GM21526 (cell line): ENCODE data around the gene MBLAC1.

Source experiments
- ATAC-seq: cut with Tn5 transposase; IDR thresholded peaks from one replicate; pipeline ENCODE4 v1.9.1; 2021; ENCODE audit warnings: moderate library complexity; ENCODE audit not compliant: unreplicated experiment, low FRiP score

The MBLAC1 gene

GRCh38 chr7:100148559-100149328, 22.0 kb downstream of the MBLAC1 start, which contains the start of gene LAMTOR4:
Gene LAMTOR4 (plus strand): TSS chr7:100148918. CDS start chr7:100148973, 55 bp downstream.
- peak; percentile 96 for ATAC-seq

DNA sequence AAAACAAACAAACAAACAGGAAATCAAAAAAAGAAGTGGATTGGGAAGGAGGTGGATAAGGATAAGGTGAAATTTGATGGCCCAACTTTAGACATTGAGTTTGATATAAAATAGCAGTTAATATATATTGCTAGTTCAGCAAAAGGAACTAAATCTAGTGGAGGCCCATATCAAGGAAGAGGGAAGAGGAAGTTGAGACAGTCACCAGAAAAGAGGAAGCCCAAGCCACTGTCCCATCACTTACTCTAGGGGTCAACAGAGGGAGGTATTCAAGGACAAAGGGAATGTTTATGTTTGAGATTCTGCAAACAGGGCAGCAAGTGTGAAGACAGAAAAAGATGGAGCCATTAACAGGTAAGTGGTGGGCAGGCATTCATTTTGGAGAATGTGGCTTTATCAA, 25.6 kb downstream of the MBLAC1 start:
- ATAC-seq: no peak

DNA sequence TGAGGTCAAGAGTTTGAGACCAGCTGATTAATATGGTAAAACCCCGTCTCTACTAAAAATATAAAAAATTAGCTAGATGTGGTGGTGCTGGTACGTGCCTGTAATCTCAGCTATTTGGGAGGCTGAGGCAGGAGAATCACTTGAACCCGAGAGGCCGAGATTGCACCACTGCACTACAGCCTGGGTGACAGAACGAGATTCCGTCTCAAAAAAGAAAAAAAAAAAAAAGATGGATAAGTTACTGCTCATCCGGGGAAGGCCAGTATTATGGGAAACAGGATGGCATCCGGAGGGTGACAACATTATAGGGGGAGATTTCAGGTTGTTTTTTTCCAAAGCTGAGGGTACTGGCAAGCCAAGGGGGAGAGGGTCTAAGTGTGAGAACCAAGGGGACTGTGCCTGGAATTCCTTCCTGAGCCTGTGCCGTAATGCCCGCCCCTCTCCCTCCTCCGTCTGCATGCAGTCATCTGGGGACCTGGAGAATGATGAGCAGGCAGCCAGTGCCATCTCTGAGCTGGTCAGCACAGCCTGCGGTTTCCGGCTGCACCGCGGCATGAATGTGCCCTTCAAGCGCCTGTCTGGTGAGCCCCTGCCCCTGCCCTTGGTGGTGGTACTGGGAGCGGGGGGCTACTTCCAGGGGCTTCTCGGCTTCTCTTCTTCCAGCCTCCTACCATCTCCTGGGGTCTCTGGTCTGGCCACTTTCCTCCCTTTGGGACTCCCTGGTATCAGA, 26.3 kb downstream of the MBLAC1 start:
- no peak for ATAC-seq

DNA sequence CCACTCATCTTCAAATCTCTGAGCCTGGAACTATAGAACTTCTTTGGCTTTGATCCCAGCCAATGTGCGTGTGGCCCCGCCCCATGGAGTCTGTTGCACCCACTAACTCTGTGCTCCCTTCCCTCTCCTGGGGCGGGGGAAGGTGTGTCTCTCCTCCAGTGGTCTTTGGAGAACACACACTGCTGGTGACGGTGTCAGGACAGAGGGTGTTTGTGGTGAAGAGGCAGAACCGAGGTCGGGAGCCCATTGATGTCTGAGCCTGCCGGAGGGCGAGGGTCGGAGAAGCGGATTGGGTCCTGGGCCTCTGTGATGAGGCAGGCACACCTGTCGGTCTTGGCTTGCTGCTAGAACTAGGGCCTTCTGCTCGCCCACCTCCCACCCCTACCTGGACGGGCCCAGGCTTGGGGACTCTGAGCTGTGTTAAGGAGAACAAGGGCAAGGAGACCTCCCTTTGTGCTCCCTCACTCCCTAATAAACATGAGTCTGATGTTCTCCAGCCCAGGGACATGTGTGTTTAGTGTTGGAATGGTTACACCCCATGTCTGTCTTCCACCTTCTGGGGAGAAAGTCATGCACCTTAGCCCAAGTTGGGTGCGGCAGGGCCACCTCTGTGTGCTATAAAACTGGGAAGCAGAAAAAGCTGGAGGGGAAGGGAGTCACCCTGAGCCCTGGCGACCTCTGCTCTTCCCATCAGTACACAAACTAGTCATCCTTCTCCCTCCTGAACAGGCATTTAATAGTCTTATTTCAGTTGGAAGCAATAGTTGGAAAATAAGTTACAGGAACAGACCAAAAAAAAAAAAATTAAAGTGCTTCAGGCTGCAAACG, 27.2 kb downstream of the MBLAC1 start:
- ATAC-seq: no peak

DNA sequence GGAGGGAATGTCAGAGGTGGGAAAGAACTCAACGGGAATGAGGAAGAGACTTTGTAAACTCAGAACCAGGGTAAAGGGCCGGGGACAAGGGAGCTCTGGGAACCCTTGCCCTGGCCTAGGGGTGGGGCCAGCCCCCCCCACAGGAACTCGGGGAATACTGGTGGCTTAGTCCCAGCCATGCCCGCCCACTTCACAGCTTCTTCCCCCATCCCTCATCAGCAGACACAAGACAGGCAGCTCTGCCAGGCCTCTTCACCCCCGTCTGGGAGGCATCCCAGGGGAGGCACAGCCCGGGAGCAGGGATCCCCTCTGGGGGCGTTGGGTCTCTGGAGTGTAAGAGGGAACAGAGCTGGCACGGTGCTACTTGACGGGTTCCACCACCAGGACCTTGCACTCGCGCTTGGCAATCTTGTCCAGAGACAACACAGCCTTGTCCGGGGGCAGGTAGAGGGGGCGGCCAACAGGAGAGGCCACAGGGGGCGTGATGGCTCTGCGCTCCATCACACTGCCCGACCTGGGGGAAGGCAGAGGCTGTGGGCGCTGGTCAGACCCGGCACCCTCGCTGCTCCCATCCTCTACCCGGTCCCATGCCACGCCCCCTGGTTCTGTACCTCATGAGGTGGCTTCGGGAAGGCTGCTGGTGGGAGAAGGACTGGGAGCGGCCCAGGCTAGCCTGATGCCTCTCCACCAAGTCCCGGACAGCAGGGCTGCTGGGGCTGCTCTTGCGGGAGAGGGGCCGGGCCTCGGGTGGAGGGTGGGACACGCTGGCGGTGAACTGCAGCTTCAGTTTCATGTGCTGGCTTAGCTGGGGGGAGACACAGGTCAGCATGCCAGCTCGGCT, 28.1 kb downstream of the MBLAC1 start:
- no peak for ATAC-seq

DNA sequence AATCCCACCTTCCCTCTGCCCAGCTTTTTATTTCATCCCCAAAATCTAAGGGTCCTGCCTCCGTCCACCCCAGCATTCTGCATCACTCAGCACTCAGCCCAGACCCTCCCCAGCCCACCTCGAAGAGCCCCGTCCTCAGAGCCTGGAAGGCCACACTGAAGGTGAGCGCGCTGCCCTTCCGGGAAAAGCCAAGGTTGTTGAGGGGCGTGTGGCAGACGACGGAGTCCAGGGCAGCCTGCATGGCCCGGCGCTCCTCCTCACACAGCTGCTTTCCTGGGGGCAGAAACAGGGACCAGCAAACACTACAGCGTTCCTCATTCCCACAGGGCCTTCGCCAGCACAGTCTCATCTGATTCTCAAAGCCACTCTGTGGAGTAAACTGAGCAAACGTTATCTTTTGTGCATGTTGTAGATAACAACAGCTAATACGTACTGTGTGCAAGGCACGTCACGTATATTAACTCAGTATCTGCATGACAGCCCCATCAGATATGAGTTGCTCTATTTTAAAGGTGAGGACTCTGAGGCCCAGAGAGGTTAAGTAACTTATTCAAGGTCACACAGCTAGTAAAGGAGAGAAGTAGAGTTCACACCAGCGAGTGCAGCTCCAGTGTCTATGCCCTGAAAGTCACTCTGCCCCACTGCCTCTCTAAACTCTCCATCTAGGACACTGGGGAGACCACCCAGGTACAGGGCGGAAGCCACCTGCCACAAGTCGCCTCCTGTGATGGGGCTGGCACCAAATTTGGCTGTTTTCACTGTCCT, 29.0 kb downstream of the MBLAC1 start:
- ATAC-seq: no peak

DNA sequence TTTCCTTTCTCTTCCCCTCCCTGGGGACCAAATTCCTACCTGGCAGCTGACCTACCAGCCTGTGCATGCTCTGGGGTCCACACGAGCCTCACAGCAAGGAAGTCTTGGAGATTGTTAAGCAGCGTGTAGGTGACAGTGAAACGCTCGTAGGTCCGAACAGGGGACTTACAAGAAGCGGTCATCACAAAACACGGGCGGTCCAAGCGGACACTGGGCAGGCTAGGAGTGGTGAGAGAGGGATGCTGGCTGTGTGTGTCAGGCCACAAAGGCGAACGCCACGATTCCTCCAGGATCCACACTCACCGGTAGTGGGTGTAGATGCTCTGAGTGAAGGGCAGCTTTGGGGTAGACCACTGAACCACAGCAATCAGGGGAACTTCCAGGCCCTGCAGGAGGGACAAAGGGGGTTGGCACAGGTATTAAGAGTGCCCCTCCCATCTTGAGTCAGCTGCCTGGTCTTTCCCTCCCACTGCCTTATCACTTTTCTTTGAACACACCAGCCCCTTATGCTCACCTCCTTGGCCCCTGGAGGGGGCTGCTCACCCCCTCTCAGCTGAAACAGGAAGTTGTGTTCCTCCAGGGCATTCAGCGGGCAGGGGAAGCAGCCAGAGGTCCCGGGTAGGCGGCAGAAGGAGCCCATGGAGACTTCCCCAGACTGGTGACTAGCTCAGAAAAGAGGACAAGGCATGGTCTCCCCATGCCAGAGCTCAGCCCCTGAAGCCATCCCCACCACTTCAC, 29.7 kb downstream of the MBLAC1 start:
- ATAC-seq: no peak

DNA sequence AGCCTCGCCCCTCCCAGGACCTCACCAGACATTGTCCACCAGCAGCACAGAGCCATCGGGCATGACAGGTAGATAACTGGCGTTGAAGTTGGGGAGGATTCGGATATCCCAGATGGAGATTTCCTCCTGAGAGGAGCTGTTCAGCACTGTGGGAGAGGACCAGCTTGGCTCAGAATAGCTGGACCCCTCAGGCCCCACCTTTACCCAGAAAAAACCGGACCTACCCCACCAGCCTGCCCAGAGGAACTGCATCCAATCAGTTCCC, 30.2 kb downstream of the MBLAC1 start:
- ATAC-seq: no peak

DNA sequence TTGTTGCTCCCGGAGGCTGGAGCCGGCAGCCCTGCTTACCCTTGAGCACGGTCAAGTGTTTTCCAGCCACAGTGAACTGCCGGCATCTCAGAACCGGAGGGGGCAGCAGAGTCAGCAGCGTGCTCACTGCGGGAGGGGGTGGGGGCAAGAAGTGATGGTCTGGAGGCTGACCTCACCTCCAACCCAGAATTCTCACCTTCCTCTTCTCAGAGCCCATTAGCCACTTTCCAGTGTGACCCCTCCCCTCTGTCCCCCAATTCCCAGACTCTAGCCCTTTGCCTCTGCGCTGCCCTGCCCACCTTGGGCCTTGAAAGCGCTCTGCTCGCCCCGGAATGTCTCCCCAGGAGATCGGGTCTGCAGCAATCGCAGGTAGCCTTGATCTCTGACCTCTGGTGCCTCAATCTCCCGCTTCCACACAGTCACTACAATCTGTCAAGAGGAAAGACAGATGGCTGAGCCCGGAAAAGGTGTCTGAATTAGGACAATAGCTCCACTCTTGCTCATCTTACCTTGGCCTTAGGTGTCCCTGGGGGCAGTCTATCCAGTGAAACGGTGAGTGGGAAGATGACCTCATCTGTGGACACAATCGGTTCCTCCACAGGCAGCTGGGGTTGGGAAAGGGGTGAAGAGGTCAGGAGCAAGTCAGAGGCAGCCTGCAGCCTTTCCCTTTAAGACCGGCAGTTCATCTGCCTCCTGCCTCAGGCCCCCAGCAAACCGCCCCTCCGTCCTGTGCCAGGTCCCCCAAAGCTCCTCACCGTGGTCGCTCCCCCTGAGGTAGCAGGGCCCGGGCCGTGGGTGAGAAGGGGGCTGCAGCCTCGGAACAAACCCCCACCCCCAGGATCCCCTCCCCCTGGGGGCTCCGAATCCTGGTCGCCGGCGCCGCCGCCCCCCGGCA, 30.8 kb downstream of the MBLAC1 start:
- ATAC-seq: no peak

DNA sequence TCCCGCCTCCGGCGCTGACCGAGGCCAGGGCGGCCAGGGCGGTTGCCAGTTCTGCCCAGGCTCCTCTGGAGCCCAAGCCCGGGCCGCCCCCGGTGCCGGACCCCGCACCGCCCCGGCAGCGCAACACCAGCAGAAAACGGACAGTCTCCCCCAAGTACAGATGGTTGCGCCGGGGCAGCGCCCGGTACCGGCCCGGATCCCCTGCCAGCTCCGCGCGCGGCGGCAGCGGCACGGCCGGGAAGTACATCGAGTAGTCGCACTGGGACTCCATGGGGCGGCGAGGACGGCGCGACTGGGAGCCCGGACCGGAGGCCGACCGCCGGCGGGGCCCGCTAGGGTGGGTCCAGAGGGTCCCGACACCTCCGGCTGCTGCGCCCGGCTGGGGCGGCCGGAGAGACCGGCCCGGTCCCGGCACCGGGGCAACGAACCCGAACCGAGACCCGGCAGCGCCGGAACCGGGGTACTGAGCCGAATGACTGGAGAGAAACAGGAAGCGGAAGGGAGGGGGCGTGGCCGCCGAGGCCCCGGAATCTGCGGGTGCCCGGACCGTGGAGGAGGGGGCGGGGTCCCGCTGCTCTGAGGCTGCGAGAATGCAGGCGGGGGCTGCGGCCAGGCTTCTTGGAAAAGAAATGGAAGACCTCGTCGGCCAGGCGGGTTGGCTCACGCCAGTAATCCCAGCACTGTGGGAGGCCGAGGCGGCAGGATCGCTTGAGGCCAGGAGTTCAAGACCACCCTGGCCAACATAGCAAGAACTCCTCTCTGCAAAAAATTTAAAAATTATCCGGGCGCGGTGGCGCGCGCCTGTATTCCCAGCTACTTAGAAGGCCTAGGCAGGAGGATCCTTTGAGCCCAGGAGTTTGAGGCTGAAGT, 31.7 kb downstream of the MBLAC1 start, which contains the start of gene TRAPPC14:
Gene TRAPPC14, minus strand, starts transcription at position 495 of the 870 bp plus-strand sequence. Its CDS starts 224 bp downstream, at position 271.
- no peak for ATAC-seq

DNA sequence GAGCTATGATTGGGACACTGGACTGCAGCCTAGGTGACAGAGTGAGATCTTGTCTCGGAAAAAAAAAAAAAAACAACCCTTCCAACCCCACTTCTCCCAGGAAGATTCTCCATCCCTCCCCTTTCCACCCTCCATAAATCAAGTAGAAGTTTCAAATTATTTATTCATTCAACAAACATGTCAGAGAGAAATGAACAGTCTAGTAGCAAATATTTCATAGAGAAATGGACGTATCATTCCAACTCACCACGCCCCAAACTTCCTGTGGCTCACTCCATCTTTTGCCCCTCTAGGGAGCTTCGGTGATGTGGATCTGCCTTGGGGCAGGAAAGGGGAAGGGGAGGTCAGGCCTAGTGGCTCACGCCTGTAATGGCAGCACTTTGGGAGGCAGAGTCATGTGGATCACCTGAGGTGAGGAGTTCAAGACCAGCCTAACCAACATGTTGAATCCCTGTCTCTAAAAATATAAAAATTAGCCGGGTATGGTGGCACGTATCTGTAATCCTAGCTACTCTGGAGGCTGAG, 32.4 kb downstream of the MBLAC1 start:
- no peak for ATAC-seq

DNA sequence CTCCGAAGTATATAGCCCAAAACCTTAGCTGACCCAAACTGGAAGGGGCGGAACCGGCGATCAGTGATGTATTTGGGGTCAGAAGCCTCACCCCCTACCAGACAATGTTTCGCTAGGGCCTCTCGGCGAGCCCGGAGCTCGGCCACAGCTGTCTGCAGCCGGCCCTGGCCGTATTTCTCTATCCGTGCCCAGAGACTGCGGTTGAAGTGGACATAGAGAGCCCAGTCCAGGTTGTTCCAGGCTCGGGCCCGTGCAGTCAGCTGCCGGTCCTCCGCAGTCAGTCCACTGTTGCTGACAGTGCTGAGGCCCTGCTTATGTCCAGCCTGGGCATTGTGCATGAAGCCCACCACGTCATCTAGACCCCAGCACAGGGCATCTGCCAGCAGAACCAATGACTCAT, 33.3 kb downstream of the MBLAC1 start:
- no peak for ATAC-seq

GRCh38 chr7:100163006-100163531, 36.3 kb downstream of the MBLAC1 start:
- ATAC-seq: no peak

DNA sequence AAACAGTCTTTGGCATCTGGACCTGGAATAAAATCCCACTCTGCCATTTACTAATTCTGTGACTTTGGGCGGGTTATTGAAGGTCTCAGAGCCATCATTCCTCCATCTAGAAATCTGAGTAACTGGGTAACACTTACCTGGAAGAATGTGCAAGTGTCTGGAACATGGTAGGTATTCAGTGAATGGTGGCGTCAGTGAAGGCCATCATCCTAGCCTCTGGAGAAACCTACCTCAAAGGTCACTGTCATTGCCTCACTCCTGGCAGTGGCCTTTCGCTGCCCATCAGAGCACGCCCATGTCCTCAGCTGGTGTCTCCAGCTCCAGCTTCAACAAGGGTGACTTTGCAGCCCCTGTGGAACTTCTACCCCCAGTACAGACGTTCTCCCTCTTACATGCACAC, 37.1 kb downstream of the MBLAC1 start:
- no peak for ATAC-seq

DNA sequence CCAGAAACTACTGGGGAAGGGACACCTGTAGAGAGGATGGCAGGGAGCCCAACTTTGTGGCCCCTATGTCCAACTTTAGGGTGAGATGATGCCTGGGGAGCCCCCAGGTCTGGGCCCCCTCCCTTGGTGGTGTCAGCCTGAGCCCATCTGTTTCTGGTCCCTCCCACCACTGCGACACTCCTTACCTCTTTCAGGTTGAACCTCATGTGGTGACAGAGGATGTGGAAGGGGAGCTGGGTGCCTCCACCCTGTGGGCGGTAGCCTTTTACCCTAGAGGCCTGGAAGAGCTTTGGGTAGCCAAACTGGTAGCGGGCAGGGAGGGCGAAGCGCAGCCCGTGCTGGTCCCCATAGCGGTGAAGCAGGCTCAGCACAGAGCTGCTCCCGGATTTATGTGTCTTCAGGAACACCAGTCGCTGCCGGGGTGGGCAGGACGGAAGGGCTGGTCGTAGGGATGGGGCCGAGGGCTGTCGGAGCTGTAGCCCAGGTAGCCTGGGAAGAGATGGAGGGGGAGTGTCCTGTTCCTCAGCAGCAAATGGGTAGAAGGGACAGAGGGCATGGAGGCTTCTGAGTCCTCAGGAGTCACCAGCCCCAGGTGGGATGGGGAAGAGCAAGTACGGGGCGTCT, 39.7 kb downstream of the MBLAC1 start:
- ATAC-seq: no peak
